DMS153 treated with DMSO at 0.1 percent for 48 hours (cell line): ENCODE results near the gene ALAS1.
A peak's percentile ranks its signal among the peaks of the same experiment; 100 is the strongest.
"Not testable (repeated sequence)": the region's sequence is repeated elsewhere in the genome, so short reads cannot be mapped to it uniquely, and the experiment has no call there.

Experiments
- DNase-seq: peaks from one replicate; lab custom pipeline; 2025; ENCODE audit not compliant: unreplicated experiment; lab: John Stamatoyannopoulos, UW

The ALAS1 gene

GRCh38 chr3:52197842-52198625 lies at the start of gene ALAS1:
Gene ALAS1 (plus strand): TSS chr3:52198160. CDS start chr3:52199242, 1,082 bp downstream.
- peak; percentile 51 for DNase-seq

DNA sequence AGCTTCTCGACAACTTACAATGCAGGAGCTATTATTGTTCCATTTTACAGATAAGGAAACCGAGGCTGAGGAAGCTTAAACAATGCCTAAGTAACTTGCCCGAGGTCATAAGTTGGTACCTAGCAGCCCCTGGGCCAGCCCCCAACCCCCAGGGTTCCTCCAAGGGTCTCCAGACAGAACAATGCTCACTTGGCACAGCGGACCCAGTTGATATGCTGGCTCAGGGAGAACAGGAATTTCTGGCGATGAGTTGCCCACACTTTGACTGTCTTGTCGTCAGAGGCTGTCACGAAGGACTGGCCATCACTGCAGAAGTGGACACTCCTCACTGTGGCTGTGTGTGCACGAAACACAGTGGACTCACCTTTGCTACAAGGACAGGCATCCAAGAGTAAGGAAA lies 48.9 kb upstream of the ALAS1 start:
- no peak for DNase-seq

GRCh38 chr3:52149726-52150125 lies 48.2 kb upstream of the ALAS1 start:
- no peak for DNase-seq

GRCh38 chr3:52150357-52150756 lies 47.6 kb upstream of the ALAS1 start:
- DNase-seq: no peak

- no peak for DNase-seq
These were observed 47.1 kb upstream of the ALAS1 start for GRCh38 chr3:52150860-52151259.

DNA sequence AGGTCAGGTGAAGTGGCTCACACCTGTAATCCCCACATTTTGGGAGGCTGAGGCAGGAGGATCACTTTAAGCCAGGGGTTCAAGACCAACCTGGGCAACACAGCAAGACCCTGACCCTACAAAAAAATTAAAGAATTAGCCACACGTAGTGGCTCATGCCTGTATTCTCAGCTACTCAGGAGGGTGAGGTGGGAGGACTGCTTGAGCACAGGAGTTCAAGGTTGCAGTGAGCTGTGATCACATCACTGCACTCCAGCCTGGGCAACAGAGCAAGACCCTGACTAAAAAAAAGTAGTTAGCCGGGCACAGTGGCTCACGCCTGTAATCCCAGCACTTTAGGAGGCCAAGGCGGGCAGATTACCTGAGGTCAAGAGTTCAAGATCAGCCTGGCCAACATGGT lies 46.0 kb upstream of the ALAS1 start:
- DNase-seq: not testable (repeated sequence)

- DNase-seq: no peak
These were observed 44.4 kb upstream of the ALAS1 start for GRCh38 chr3:52153389-52154096.

DNA sequence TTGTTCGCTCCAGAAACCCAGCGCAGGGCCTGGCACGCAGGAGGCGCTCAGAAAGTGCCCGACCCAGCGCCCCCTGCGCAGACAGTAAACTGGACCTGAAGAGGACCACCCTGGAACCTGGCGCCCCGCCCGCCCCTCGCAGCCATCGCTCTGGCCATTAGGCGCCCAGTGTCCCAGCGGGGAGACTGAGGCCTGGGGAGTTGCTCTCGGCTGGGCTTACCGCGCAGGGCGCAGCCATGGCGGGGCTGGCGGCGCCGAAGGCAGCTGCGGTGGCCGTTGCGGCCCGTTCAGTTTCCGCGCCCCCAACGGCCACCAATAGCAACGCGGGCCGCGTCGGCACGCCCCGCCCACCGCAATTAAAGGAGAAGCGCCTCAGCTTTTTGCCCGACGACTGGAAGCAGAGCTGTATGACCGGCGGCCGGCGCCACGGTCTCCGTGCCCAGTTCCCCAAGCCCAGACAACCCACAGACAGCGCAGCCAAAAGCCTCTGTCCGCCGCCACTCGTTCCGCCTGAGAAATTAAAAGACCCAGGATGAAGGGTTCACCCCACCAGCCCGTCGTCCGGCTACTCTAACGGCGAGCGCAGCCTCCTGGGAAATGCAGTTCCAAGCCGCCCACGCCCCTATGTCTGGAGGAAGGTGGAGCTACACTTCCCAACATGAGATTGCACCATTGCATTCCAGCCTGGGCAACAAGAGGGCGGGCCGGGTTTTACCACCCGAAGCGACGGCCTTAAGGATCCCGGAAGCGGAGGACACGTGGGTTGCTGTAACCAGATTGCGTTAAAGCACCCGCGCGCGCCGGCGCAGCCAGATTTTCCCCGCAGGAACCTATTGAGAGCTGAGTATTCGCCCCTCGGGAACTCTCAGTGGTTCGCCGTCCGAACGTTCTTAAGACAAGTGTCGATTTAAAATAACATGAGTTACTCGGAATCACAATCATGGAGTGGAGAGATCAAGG lies 43.5 kb upstream of the ALAS1 start, which contains the start of gene POC1A:
Gene POC1A, minus strand, starts transcription at position 289 of the 960 bp plus-strand sequence. Its CDS starts 51 bp downstream, at position 238.
- peak; percentile 58 for DNase-seq

DNA sequence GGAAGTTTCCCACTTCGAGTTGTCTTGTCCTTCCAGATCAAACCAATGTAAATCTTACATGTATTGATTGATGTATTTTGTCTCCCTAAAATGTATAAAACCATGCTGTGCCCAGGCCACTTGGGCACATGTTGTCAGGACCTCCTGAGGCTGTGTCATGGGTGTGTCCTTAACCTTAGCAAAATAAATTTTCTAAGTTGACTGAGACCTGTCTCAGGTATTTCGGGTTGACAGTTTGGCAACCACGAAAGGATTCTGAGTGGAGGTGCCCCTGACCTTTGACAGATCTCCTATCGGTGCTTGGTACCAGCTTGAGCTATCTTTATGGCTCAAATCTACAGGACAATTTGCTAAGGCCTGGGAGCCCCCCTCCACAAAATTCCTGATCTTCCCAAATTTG lies 42.0 kb upstream of the ALAS1 start:
- no peak for DNase-seq

DNA sequence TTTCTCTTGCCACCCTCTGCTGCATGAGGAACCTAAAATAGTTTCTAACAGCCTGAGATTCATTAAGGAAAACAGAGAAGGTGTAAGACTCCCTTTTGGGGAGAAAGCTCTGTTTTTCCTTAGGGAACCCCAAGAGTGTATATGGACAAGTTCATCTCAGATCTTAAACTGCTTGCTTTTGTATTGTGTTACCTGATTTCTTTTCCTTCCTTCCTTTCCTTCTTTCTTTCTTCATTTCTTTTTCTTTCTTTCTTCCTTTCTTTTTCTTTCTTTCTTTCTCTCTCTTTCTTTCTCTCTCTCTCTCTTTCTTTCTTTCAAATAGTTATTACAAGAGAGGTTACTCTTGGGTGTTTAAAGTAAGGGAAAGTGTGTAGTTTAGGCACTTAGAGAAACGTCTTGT lies 38.5 kb upstream of the ALAS1 start:
- no peak for DNase-seq

DNA sequence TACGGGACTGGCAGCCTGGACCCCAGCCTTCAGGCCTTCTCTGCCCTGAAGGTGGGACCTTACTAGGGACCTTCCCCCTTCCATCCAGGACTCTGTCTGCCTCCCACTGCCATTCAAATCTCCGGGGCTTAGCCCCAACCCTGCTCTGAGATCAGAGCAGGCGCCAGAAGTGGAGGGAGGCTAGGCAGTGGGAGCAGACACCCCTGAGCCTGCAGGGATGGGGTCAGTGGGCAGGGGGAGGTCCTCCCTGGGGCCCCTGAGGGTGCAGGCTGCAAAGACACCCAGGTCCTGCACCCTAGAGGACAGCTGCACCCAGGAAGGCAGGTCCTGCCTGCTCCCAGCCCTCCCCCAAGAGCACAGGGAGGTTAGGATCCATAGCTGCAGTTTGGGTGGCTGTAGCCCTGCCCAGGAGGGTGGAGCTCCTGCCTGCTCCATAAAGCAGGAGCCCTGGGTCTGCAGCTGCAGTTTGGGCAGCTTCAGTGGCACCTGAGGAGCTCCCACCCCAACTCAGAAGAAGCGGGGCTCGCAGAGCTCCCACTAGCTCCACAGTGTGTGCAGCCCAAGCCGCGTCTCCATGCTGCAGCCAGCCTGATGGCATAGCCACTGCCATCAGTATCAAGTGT lies 35.6 kb upstream of the ALAS1 start:
- DNase-seq: no peak

DNA sequence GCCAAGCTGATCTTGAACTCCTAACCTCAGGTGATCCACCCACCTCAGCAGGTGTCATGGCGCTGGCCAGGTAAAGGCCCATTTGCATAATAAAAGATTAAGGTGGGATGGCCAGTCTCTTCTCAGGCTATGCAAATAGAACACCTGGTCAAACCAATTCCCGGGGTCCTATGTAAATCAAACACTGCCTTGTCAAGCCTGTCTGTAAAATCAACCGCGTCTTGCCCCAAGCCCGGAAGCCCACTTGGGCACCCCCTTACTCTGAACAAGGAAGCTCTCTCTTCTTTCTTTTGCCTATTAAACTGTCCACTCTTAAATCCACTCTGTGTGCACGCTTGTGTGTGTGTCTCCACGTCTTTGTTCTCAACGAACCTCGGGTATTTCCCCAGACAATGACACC lies 30.7 kb upstream of the ALAS1 start:
- no peak for DNase-seq

- DNase-seq: not testable (repeated sequence)
These were observed 27.7 kb upstream of the ALAS1 start for GRCh38 chr3:52170217-52170616.

- no peak for DNase-seq
These were observed 26.3 kb upstream of the ALAS1 start for GRCh38 chr3:52171514-52172261.

GRCh38 chr3:52172262-52172757 lies 25.6 kb upstream of the ALAS1 start:
- no peak for DNase-seq

- no peak for DNase-seq
These were observed 24.9 kb upstream of the ALAS1 start for GRCh38 chr3:52173101-52173500.

GRCh38 chr3:52174896-52175295 lies 23.1 kb upstream of the ALAS1 start:
- DNase-seq: no peak

DNA sequence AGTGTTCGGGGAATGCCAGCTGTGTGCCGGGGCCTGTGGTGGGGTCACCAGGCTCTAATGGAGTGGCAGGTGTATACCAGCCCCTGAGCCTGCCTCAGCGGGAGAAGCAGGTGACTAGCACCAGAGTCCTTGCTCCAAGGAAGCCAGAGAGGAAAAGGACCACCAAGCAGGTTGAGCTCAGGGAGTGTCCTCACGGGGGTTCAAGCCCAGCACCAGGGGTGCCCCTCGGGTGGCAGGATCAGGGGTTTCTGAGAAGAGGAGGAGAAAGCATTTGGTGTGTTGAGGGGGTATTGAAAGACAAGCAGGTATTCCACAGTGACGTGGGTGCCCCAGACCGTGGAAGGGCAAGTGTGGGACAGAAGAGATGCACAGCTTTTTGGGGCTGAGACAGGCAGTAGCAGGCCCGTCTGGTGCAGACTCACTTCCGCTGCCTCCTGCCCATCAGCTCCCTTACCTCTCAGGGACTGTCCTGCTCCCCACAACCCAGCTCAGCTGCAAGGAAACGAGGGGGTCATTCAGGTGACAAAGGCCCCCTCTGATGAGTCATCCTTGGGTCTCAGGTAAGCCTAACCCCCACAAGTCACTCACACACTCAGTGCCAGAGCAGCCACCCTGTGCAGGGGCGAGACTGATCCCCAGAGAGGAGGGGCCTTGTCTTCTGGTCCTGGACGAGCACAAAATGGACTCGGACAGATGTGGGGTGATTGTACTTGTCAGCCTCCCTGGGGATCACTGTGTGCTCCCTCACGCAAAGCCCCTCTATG lies 22.4 kb upstream of the ALAS1 start:
- no peak for DNase-seq

GRCh38 chr3:52176180-52176752 lies 21.7 kb upstream of the ALAS1 start:
- no peak for DNase-seq
